Adrenal gland (tissue), 5 donors: ENCODE measurements around the gene RASA3.

ENCODE experiments used
- CTCF ChIP-seq, 6 experiments: fragments of 450-650 bp in 4 of 6; fragments of 200-600 bp in 2 of 6; sonication (generic) in 1 of 6; IDR thresholded peaks; 1 replicate in 5 of 6; 2 replicates in 1 of 6; pipeline versions ENCODE4 v1.5.1 to v1.8.0; 2016 to 2021; ENCODE audit warnings: antibody characterized with exemption in 6 of 6, mild to moderate bottlenecking in 2 of 6, moderate library complexity in 1 of 6
- POLR2A ChIP-seq, 2 donors: fragments of 450-650 bp; IDR thresholded peaks; one replicate each; pipeline ENCODE4 v1.6.1; 2017; ENCODE audit warnings: antibody characterized with exemption in 2 of 2, mild to moderate bottlenecking in 2 of 2, moderate library complexity in 1 of 2
- donor health status: DM: no; HTN: no; CAD: no.

- no peak for TF ChIP-seq CTCF (IDR thresholded peaks at IDR 0.05)
- TF ChIP-seq POLR2A (IDR thresholded peaks at IDR 0.05) = no peak
These were observed 77.5 kb downstream of the RASA3 start for GRCh38 chr13:114054830-114055439.
